ENCODE results near the gene PPM1N.

DNA sequence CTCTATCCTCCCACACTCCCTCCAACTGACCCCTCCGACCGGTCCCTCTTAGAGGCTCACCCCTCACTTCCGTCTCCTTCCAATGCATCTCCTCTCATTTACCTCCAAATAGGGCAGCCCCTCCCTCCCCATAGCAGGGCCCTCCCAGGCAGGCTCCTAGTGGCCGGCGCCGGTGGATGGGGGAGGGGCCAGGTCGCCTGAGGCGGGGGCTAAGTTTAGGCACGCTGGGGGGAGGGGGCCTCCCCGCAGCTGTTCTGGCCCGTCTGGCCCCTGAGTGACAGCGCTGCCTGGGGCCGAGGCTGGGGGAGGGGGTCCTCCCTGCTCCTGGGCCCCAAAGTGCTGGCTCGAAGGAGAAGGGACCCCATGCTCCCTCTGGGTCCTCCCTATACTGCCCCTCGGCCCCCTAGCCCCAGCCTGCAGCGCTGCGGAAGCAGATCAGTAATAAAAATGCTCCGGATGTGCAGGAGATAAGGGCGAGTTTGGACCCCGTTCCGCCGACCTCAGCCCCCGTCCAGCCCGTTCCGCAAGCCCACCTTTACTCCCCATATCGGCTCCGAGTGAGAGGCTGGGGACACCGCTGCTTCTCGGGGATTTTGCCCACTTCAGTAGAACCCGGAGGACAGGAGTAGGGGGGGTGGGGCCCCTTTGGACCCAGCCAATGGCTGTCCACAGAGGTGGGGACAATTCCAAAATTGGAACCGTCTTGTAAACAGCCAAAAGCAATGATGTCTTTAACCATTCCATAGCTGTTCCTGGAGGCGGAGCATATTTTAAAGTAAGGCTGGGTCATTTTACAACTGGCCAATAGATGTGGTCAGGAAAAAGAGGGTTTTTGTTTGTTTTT lies 5.4 kb upstream of the PPM1N start:
- no peak for TF ChIP-seq ZFP3 (CRISPR knock-in tag; IDR thresholded peaks at IDR 0.05)
- TF ChIP-seq ZFP30 (CRISPR knock-in tag; IDR thresholded peaks at IDR 0.05): no peak
- no peak for TF ChIP-seq ISL1 (CRISPR knock-in tag; IDR thresholded peaks at IDR 0.05)
- TF ChIP-seq ZC3H10 (CRISPR knock-in tag; IDR thresholded peaks at IDR 0.05): no peak
- no peak for TF ChIP-seq ZNF8 (CRISPR knock-in tag; IDR thresholded peaks at IDR 0.05)
- TF ChIP-seq RARB (CRISPR knock-in tag; IDR thresholded peaks at IDR 0.05): no peak
- TF ChIP-seq, protein P1, sequence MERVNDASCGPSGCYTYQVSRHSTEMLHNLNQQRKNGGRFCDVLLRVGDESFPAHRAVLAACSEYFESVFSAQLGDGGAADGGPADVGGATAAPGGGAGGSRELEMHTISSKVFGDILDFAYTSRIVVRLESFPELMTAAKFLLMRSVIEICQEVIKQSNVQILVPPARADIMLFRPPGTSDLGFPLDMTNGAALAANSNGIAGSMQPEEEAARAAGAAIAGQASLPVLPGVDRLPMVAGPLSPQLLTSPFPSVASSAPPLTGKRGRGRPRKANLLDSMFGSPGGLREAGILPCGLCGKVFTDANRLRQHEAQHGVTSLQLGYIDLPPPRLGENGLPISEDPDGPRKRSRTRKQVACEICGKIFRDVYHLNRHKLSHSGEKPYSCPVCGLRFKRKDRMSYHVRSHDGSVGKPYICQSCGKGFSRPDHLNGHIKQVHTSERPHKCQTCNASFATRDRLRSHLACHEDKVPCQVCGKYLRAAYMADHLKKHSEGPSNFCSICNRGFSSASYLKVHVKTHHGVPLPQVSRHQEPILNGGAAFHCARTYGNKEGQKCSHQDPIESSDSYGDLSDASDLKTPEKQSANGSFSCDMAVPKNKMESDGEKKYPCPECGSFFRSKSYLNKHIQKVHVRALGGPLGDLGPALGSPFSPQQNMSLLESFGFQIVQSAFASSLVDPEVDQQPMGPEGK (CRISPR knock-in tag; IDR thresholded peaks at IDR 0.05; ENCODE audit: borderline replicate concordance): no peak
- TF ChIP-seq ARNTL (CRISPR knock-in tag; IDR thresholded peaks at IDR 0.05; ENCODE audit: borderline replicate concordance, low read depth): no peak
- TF ChIP-seq, protein P2, sequence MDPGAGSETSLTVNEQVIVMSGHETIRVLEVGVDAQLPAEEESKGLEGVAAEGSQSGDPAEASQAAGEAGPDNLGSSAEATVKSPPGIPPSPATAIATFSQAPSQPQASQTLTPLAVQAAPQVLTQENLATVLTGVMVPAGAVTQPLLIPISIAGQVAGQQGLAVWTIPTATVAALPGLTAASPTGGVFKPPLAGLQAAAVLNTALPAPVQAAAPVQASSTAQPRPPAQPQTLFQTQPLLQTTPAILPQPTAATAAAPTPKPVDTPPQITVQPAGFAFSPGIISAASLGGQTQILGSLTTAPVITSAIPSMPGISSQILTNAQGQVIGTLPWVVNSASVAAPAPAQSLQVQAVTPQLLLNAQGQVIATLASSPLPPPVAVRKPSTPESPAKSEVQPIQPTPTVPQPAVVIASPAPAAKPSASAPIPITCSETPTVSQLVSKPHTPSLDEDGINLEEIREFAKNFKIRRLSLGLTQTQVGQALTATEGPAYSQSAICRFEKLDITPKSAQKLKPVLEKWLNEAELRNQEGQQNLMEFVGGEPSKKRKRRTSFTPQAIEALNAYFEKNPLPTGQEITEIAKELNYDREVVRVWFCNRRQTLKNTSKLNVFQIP (CRISPR knock-in tag; IDR thresholded peaks at IDR 0.05; ENCODE audit: borderline replicate concordance, low read depth): no peak

Measured in SK-N-SH treated with all-trans-retinoic acid at 6 μM for 48 hours (cell line).